ENCODE results near the gene ATP2A3. TPM values are rescaled to one million over a fixed set of nuclear protein-coding genes. Genes with fewer than 3 reads are reported as not detected.

Gene ATP2A3
- total RNA-seq, 1 donor from 2014 or later: 1.6 TPM

DNA sequence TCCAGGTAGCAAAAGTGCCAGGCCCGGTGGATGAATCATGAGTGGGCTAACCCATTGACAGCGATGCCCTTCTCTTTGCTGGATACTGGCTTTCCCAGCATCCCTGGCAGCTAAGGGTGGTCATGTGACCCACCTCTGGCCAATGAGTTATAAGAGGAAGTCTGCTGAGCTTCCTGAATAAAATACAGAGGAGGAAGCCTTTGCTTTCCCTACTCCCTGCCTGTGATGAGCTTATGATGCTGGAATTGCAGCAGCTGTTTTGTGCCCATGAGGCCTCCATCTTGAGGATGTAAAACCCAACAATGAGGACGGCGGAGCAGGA is 15.0 kb upstream of the ATP2A3 start:
- DNase-seq (ENCODE audit: low read depth, low spot score): no peak
- no peak overlapping the region for H3K4me3 Mint-ChIP-seq
- TF ChIP-seq CTCF (conservative IDR thresholded peaks at IDR 0.05): no peak
- H3K4me1 Mint-ChIP-seq: peaks cover 3% of the 10 kb centered on the region
- peaks cover 7% of the 10 kb centered on the region for H3K9me3 Mint-ChIP-seq
- H3K27ac Mint-ChIP-seq (ENCODE audit: unreplicated experiment): no peak overlapping the region
- no peaks in the 10 kb centered on the region for H3K27me3 Mint-ChIP-seq (ENCODE audit: low read depth)
- no peaks in the 10 kb centered on the region for H3K36me3 Mint-ChIP-seq (ENCODE audit: low read depth)

DNA sequence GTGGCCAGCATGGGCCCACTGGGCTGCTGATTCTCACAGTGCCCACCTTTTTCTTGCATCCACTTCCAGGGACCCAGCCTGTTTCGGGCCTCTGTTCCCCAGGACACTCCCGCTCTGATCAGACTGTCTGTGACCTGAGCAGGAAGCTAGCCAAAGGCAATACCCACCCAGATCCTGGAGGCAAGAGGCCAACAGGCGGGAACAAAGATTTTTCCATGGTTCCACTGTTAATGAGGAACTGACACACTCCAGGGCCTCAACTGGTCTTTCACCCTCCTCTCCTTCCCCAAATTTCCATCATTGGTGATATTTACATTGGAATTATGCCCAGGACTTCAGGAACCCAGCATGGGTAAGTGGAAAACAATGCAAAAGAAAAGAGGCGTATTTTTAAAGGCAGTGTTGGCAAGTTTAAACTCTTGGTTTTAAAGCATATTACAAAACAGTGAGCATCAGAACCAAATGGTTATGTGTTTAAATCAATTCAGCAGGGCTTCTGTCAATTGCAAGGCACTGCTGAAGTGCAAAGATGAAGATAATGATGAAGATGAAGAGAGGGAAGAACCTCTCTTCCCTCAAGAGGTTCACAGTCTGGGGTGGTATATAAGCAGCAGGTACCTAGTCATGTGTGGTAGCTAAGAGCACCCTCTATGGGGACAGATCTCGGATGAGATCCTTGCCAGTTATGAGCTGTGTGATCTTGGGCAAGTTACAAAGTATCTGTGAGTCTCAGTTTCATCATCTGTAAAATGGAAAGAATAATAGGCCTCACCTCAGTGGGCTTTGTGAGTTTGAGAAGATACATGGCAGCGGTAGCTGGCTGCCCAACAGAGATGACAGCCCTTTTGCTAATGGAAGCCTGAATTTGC is 14.4 kb upstream of the ATP2A3 start:
- no peak for TF ChIP-seq CTCF (conservative IDR thresholded peaks at IDR 0.05)
- Mint-ChIP-seq H3K27me3 (ENCODE audit: low read depth) (no peaks in the 10 kb centered on the region), H3K4me3 (no peak overlapping the region), H3K4me1 (peaks cover 2% of the 10 kb centered on the region), H3K36me3 (ENCODE audit: low read depth) (no peaks in the 10 kb centered on the region), H3K27ac (ENCODE audit: unreplicated experiment) (no peak overlapping the region), H3K9me3 (peaks cover 7% of the 10 kb centered on the region)
- no peak for DNase-seq (ENCODE audit: low read depth, low spot score)

- no peak overlapping the region for H3K27ac Mint-ChIP-seq (ENCODE audit: unreplicated experiment)
- no peaks in the 10 kb centered on the region for H3K4me1 Mint-ChIP-seq
- no peak for TF ChIP-seq CTCF (conservative IDR thresholded peaks at IDR 0.05)
- H3K36me3 Mint-ChIP-seq (ENCODE audit: low read depth): no peaks in the 10 kb centered on the region
- H3K27me3 Mint-ChIP-seq (ENCODE audit: low read depth): no peaks in the 10 kb centered on the region
- H3K9me3 Mint-ChIP-seq: peaks cover 7% of the 10 kb centered on the region
- no peak overlapping the region for H3K4me3 Mint-ChIP-seq
- DNase-seq (ENCODE audit: low read depth, low spot score): no peak
Observed at GRCh38 chr17:3977387-3977786, 13.2 kb upstream of the ATP2A3 start.

- DNase-seq (ENCODE audit: low read depth, low spot score): no peak
- H3K9me3 Mint-ChIP-seq: peaks cover 7% of the 10 kb centered on the region
Observed at GRCh38 chr17:3976675-3977171, 12.5 kb upstream of the ATP2A3 start.

DNA sequence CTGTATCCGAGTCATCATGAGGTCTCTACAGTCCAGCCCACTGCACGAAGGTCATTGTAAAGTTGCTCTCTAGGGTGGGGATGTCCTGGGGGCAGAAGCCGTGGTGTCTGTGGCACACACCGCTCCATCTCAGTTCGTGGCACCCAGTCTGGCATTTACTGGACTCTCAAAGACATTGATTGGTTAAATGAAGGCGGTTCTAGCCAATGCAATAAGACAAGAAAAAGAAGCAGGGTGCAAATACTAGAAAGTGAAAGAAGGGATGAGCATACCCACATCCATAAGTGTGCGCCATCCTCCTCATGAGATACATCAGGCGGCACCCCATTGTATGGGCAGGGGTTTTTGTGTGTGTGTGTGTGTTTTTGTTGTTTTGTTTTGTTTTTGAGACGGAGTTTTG is 10.7 kb upstream of the ATP2A3 start:
- Mint-ChIP-seq H3K4me1 (no peaks in the 10 kb centered on the region), H3K4me3 (no peak overlapping the region), H3K27me3 (ENCODE audit: low read depth) (peaks cover 12% of the 10 kb centered on the region), H3K36me3 (ENCODE audit: low read depth) (no peaks in the 10 kb centered on the region), H3K9me3 (peaks cover 7% of the 10 kb centered on the region), H3K27ac (ENCODE audit: unreplicated experiment) (no peak overlapping the region)
- DNase-seq (ENCODE audit: low read depth, low spot score): no peak
- no peak for TF ChIP-seq CTCF (conservative IDR thresholded peaks at IDR 0.05)

More at GRCh38 chr17:3976675-3977171, 12.5 kb upstream of the ATP2A3 start:
- Mint-ChIP-seq H3K4me3 (no peak overlapping the region), H3K27ac (ENCODE audit: unreplicated experiment) (no peak overlapping the region), H3K4me1 (no peaks in the 10 kb centered on the region), H3K27me3 (ENCODE audit: low read depth) (peaks cover 5% of the 10 kb centered on the region), H3K36me3 (ENCODE audit: low read depth) (no peaks in the 10 kb centered on the region)
- no peak for TF ChIP-seq CTCF (conservative IDR thresholded peaks at IDR 0.05)

Measured in neural crest cell (in vitro differentiated cells).